ENCODE data around the gene ATG2A. TPM values are rescaled to one million over a fixed set of nuclear protein-coding genes. Genes with fewer than 3 reads are reported as not detected.

Gene ATG2A
- total and polyA plus RNA-seq, 10 of the 15 experiments (the other 5 are each of a cell fraction or from before 2014, with no cell fraction given): 0.08 to 19.0 (median 4.6) TPM

- TF ChIP-seq NKRF (conservative IDR thresholded peaks at IDR 0.05) (no peak), RELB (IDR thresholded peaks at IDR 0.05; ENCODE audit: low read depth) (no peak), CBX3 (IDR thresholded peaks at IDR 0.05; ENCODE audit: borderline replicate concordance, low read depth) (no peak), RB1 (IDR thresholded peaks at IDR 0.05; ENCODE audit: borderline replicate concordance) (no peak), GABPA (IDR thresholded peaks at IDR 0.05; ENCODE audit: low read depth) (no peak), IKZF1 (conservative IDR thresholded peaks at IDR 0.05) (no peak), BCLAF1 (IDR thresholded peaks at IDR 0.05) (no peak), SP1 (IDR thresholded peaks at IDR 0.05; ENCODE audit: low read depth, low read length) (no peak), ELK1 (IDR thresholded peaks at IDR 0.05; ENCODE audit: low read depth, low read length) (no peak), ATF3 (IDR thresholded peaks at IDR 0.05; ENCODE audit: borderline replicate concordance, extremely low read depth, low read depth, low read length) (no peak), PAX5 (IDR thresholded peaks at IDR 0.05; ENCODE audit: borderline replicate concordance, low read depth, low read length) (no peak), ZNF687 (IDR thresholded peaks at IDR 0.05) (peak; percentile 54; the same call in 1 of the 2 replicates), ATF2 (IDR thresholded peaks at IDR 0.05; ENCODE audit: low read length) (no peak), KDM1A (IDR thresholded peaks at IDR 0.05; ENCODE audit: borderline replicate concordance) (no peak)
Observed at GRCh38 chr11:64858467-64859263, 58.3 kb downstream of the ATG2A start (continued).
